ENCODE results near the gene MYOF.

MYOF gene

DNA sequence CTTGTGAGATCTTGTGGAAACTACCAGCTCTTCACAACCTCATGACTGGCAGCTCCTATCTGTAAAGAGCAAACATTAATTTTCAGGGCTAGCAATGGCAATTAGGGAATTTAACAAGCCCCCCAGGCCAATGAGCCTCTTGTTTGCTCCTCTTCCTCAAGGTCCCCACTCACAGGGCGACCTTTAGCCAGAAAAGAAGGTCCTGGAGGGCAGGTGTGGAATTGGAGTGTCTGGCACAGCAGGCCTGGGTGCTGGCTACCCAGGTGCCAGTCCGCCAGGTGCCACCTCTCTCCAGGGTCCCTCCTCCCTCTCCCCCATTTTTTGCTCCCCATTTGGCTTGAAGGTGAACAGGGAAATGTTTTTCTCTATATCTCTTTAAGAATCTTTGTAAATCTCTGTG is 12.4 kb upstream of the MYOF start:
- TF ChIP-seq ZFX (IDR thresholded peaks at IDR 0.05; ENCODE audit: borderline replicate concordance): no peak
- TF ChIP-seq, protein P1, sequence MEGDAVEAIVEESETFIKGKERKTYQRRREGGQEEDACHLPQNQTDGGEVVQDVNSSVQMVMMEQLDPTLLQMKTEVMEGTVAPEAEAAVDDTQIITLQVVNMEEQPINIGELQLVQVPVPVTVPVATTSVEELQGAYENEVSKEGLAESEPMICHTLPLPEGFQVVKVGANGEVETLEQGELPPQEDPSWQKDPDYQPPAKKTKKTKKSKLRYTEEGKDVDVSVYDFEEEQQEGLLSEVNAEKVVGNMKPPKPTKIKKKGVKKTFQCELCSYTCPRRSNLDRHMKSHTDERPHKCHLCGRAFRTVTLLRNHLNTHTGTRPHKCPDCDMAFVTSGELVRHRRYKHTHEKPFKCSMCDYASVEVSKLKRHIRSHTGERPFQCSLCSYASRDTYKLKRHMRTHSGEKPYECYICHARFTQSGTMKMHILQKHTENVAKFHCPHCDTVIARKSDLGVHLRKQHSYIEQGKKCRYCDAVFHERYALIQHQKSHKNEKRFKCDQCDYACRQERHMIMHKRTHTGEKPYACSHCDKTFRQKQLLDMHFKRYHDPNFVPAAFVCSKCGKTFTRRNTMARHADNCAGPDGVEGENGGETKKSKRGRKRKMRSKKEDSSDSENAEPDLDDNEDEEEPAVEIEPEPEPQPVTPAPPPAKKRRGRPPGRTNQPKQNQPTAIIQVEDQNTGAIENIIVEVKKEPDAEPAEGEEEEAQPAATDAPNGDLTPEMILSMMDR (IDR thresholded peaks at IDR 0.05): no peak
- no peak overlapping the region for H3K27ac ChIP-seq

GRCh38 chr10:93493162-93493561 is 11.0 kb upstream of the MYOF start:
- H3K27ac ChIP-seq: no peak overlapping the region
- TF ChIP-seq, protein P1 (IDR thresholded peaks at IDR 0.05): no peak
- no peak for TF ChIP-seq ZFX (IDR thresholded peaks at IDR 0.05; ENCODE audit: borderline replicate concordance)

DNA sequence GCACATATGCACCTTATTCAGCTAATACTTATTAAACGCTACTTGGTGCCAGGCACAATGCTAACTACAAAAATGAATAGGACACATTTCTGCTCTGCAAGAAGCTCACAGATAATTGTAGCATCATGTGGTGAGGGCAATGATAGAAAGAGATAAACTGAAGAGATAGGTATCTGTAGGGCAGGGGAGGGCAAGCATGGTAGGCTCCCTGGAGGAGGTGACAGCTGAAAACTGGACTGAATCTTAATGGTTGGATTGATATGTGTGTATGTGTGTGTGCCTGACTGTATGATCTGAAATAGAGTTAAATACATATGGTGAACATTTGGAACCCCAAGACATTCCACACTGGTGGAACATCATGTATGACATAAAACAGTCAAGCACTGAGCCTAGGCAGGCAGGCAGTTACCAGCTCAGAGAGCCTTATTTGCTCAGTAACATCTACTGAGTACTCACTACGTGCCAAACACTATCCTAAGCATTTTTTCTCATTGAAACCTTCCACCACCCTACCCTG is 9.5 kb upstream of the MYOF start:
- no peak overlapping the region for H3K27ac ChIP-seq
- no peak for TF ChIP-seq ZFX (IDR thresholded peaks at IDR 0.05; ENCODE audit: borderline replicate concordance)
- TF ChIP-seq, protein P1 (IDR thresholded peaks at IDR 0.05): no peak

DNA sequence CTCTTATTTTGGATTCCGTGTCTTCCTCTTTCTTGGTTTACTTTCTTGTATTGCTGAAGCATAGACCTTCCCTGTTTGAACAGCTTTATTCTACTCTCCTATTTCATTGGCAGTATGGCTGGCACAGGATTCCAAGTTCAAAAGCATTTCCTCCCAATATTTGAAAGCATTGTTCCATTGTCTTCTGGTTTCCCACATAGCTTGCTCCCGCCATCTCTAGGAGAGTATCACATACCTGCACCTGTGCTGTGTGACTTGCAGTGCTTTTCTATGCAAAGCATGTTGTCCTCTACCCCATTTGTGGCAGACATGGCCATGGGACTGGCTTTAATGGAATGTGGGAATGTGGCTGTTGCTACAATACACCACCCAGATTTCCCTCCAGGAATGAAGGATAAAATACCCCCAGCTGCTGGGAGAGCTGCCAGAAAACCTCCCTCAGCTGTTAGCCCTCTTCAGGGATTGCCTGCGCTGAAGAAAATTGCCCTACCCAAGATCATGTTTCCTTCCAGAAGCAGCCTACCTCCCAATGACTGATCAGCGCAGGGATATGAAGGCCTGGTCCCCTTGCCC is 6.9 kb upstream of the MYOF start:
- H3K27ac ChIP-seq: no peak overlapping the region
- TF ChIP-seq, protein P1 (IDR thresholded peaks at IDR 0.05): no peak
- no peak for TF ChIP-seq ZFX (IDR thresholded peaks at IDR 0.05; ENCODE audit: borderline replicate concordance)

DNA sequence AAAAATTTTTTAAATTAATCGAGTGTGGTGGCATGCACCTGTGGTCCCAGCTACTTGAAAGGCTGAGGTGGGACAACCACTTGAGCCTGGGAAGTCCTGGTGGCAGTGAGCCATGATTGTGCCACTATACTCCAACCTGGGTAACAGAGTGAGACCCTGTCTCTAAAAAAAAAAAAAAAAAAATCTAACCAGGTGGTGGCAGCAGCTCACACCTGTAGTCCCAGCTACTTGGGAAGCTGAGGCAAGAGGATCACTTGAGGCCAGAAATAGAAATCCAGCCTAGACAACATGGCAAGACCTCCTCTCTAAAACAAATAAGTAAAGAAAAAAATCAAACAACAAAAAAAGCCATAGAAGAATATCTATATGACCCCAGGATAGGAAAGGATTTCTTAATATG is 3.6 kb upstream of the MYOF start:
- no peak overlapping the region for H3K27ac ChIP-seq
- TF ChIP-seq, protein P1 (IDR thresholded peaks at IDR 0.05): peak; percentile 33
- TF ChIP-seq ZFX (IDR thresholded peaks at IDR 0.05; ENCODE audit: borderline replicate concordance): no peak

GRCh38 chr10:93481637-93482144 is 443 bp downstream of the MYOF start:
- TF ChIP-seq ZFX (IDR thresholded peaks at IDR 0.05; ENCODE audit: borderline replicate concordance): no peak
- TF ChIP-seq, protein P1 (IDR thresholded peaks at IDR 0.05): no peak
- peak overlapping the region; percentile 73 for H3K27ac ChIP-seq

- H3K27ac ChIP-seq: no peak overlapping the region
- no peak for TF ChIP-seq ZFX (IDR thresholded peaks at IDR 0.05; ENCODE audit: borderline replicate concordance)
- TF ChIP-seq, protein P1 (IDR thresholded peaks at IDR 0.05): no peak
These were observed 3.3 kb downstream of the MYOF start for GRCh38 chr10:93478873-93479272.
